Tibial nerve (tissue), 4 donors: ENCODE measurements around the gene OR1D2.
"Not testable (repeated sequence)": the region's sequence is repeated elsewhere in the genome, so short reads cannot be mapped to it uniquely, and the experiment has no call there.

Experiments
- CTCF ChIP-seq, 5 experiments: fragments of 200-600 bp in 3 of 5; fragments of 450-650 bp in 2 of 5; sonication (generic) in 3 of 5; IDR thresholded peaks; one replicate each; pipeline ENCODE4 v1.5.1; 2016 to 2019; ENCODE audit warnings: antibody characterized with exemption in 5 of 5, mild to moderate bottlenecking in 3 of 5, moderate library complexity in 2 of 5
- EP300 ChIP-seq, 2 donors: sonication (generic); formaldehyde crosslinking; IDR thresholded peaks; one replicate each; pipeline ENCODE4 v1.6.1; 2017; ENCODE audit warnings: antibody characterized with exemption in 2 of 2, mild to moderate bottlenecking in 1 of 2
- POLR2A ChIP-seq, 2 donors: fragments of 450-650 bp; IDR thresholded peaks; one replicate each; pipeline ENCODE4 v1.6.1; 2017; ENCODE audit warnings: antibody characterized with exemption in 2 of 2, mild to moderate bottlenecking in 2 of 2, moderate library complexity in 2 of 2

GRCh38 chr17:3063507-3063906 is 40.7 kb downstream of the OR1D2 start, which contains the start of gene OR1D5:
- not testable (repeated sequence) for TF ChIP-seq POLR2A, CTCF, EP300 (IDR thresholded peaks at IDR 0.05)
